ENCODE results near the gene NEK4.

NEK4 gene

DNA sequence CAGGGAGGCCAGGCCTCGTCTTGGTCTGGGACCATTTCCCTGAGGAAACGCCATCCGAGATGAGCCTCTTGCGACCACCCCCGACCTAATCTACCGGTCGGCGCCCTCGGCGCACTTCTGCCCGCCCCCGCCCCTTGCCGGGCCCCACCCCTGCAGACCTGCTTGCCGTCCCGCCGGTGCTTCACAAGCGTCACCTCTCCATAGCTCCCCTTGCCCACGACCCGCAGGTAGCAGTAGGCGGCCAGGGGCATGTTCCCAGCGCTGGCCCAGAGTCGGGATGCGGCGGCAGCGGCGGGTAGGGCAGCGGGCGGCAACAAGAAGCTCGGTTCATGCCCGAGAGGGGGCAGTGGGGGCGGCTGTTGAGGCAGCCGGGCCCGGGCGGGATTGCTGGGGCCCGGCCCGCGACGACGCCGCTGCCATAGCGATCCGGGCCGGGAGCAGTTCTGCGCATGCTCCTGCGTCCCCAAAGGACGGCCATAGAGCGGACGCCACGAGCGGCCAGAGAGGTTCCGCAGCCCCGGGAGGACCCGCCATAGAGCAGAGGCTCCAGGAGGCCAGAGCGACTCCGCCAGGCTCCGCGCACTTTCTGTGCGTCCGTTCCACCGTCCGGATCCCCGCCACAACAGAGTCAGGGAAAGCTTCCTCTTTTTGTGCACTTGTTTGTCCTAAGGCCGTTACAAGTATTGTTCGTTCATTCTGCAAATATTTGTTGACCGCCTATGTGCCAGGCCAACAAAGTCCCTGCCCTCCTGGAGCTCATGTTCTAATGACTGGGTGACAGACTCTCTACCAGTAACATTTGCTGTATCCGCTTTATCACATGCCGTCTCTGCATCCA is at the start of gene NEK4:
NEK4 (minus strand) TSS at position 445 of the 838 bp plus-strand sequence; CDS start at position 251, 194 bp downstream.
- DNase-seq: peak; percentile 87 to 92

DNA sequence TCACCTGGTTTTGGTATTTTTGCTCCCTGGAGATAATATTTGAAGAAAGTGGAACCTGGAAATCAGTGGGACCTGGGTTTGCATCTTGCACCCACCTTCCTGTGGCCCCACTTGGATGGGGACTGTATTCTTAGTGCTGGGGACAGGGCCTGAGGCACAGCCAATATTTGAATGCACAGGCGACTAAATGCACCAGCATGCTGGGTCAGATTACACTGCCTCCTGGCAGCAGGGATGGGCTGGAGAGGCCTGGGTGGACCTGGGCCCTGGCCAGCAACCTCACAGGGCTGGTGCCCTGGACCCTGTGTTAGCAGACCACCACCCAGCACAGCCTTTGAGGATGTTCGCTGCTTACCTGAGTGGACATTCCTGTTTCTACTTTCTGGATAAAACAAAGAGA is 49.2 kb upstream of the NEK4 start:
- DNase-seq: no peak

GRCh38 chr3:52817860-52818259 is 47.1 kb upstream of the NEK4 start:
- DNase-seq: no peak

DNA sequence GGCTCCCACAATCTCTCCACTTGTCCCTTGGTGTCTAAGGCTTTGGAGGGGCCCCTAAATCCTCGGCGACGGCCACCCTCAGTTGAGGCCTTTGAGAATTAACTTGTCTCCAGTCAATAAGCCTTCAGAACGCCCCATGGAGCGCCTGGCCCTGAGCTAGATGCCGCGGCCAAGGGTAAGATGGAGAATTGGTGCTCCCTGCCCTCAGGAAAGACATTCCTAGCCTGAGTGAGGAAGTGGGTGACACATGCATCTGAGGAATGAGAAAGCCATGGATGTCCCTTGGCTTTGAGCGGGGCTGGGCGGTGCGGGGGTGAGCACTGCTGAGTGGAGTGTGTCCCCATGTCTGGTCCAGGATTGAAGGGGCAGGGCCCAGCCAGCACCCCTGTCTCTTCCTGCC is 46.5 kb upstream of the NEK4 start:
- DNase-seq: no peak

- DNase-seq: no peak
These were observed 45.9 kb upstream of the NEK4 start for GRCh38 chr3:52816654-52817053.

DNA sequence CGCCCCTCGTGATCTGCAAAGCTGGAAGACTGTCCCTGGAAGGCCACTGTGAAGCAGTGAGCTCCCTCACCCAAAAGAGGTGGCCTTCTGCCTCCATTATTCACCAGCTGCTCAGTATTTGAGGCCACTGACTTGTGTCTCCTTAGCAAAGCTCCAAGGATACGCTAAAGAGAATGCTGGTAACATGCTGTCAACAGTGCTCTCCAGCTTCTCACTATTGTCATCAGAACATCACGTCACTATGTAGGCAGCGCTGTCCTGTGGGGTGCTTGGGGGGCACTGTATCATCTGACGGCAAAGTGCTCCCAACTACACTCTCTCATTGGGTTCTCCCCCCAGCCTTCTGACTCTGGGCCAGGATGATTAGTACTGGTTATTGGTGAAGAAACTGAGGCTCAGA is 45.5 kb upstream of the NEK4 start:
- DNase-seq: no peak

- DNase-seq: no peak
These were observed 43.1 kb upstream of the NEK4 start for GRCh38 chr3:52813810-52814209.

GRCh38 chr3:52811452-52812011 is 40.8 kb upstream of the NEK4 start:
- no peak for DNase-seq

GRCh38 chr3:52810923-52811322 is 40.2 kb upstream of the NEK4 start:
- no peak for DNase-seq

- no peak for DNase-seq
These were observed 39.1 kb upstream of the NEK4 start for GRCh38 chr3:52809662-52810377.

DNA sequence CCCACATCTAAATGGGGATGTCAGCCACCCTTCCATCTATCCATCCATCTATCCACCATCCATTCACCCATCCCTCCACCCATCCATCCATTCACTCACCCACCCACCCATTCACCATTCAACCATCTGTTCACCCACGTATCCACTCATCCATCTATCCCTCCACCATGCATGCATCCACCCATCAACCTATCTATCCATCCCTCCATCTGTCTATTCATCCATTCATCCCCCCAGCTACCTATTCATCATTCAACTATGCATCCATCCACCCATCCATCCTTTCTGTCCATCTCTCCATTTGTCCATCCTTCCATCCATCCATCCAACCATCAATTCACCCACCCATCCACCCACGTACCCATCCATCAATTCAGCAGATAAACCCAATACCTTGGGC is 38.4 kb upstream of the NEK4 start:
- DNase-seq: no peak

GRCh38 chr3:52805270-52806039 is 34.7 kb upstream of the NEK4 start:
- DNase-seq: no peak

- no peak for DNase-seq
These were observed 31.1 kb upstream of the NEK4 start for GRCh38 chr3:52801839-52802238.

DNA sequence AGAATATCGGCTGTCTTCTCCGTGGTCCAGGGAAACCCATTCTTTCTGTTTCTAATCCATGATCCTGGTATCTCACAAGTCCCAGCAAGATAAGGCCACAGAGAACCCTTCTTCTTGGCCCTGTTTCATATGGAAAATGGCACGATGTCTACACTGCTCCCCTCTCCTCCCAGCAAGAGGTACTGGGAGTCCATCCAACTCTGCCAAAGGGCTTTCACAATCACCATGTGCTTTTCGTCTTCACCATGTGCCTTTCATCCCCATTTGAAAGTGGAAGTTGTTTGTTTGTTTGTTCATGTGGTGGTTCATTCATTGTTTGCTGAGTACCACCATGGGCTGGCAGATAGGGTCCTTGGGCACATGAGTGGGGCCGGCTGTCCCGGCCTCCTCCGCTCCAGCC is 29.3 kb upstream of the NEK4 start:
- no peak for DNase-seq

DNA sequence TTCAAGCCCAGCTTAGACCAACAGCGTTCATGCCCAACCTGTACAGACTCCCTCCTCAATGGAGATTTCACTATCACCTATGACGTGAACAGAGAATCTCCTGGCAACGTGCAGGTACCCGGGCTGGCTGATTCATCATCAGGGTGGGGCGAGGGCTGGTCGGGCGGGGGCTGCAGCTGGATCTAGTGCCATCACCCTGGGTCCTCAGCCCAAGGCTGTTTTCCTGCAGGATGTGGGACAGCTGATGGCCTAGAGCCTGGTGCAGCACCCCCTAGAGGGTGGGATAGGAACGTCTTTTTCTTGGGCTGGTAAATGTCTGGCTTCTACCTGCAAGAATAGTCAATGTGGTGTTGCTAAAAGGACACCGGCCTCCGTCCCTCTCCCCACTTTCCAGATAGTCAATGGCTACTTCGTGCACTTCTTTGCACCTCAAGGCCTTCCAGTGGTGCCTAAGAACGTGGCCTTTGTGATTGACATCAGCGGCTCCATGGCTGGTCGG is 28.3 kb upstream of the NEK4 start:
- peak in 1 of 2 donors; percentile 12 for DNase-seq

- no peak for DNase-seq
These were observed 27.7 kb upstream of the NEK4 start for GRCh38 chr3:52798376-52798977.

GRCh38 chr3:52796411-52796810 is 25.7 kb upstream of the NEK4 start:
- DNase-seq: no peak

DNA sequence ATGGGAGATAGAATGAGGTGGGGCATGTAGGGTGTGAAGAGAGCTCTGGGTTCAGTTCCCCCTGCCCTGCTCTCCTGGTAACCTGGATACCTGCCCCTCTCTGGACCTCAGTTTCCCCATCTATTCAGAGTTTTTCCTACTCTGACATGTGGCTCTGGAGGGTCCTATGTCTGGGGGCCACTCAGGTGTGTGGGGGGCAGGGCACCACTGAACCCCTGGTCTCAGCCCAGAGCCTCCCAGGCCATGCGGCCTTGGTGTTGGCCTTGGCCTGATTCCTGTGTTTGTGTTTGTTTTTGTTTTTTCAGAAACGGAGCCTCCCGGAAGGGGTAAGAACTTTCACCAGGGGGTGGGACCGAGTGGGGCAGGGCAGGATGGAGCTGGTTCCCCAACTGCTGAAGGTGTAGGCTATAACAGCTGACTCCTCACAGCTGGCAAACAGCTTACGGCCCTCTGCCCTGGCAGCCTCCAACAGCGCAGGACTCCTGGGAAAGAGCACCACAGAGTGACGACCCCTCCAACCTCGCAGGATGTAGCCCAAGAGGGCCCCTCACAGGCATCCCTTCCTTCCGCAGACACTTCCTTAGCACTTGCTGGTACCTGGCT is 24.7 kb upstream of the NEK4 start:
- DNase-seq: no peak

GRCh38 chr3:52794612-52795099 is 23.9 kb upstream of the NEK4 start, which contains the start of gene ITIH3:
TSS of gene ITIH3 (plus strand) at chr3:52794796. CDS start at chr3:52794804, 8 bp downstream.
- no peak for DNase-seq

DNA sequence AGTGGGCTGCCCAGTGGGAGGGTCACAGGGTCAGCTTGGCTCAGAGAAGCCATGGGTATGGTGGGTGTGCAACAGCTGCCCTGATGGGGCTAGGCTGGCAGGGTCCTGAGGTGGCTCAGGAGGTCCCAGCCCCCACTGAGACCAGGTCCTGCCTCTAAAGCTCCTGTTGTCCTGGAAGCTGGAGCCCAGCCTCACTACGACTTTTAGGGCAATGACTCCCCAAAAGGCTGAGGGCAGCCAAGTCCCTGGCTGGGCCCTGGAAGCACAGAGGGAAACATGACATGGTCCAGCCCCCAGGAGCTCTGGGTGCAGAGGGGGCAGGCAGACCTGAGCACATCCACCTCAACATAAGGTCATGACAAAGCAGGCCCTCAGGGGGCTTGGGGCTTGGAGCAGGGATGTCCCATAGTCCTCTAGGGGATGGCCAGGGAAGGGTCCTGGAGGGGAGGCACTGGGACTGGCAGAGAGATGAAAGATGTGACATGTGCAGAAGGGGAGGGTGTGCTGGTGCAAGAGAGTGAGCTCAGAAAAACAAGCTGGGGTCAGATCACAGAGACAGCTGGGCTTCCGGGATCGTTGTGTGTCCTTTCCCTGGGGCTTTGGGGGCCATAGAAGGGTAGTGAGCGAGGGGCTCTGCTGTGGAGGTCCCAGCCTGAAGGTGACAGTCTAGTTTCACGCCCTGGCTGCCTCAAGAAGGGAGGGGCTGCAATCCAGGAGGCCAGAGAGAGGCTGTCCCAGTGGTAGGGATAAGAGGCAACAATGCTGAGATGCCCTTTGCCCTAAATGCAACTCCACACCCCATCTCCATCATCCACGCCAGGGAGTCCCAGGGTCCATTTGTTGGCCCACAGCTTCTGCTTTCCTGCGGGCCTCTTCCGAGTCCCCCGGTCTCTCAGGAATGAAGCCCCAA is 23.2 kb upstream of the NEK4 start:
- no peak for DNase-seq
